SK-N-SH treated with all-trans-retinoic acid at 6 μM for 48 hours (cell line): ENCODE measurements around the gene MACROH2A2.

Experiments
- BACH2 ChIP-seq: fragments of 250-450 bp; sonication (Bioruptor Pico); IDR thresholded peaks from 2 replicates; pipeline ENCODE4 v1.9.0; 2021; ENCODE audit warnings: mild to moderate bottlenecking, borderline replicate concordance
- CSDC2 ChIP-seq: fragments of 250-450 bp; sonication (Bioruptor Pico); IDR thresholded peaks from 2 replicates; pipeline ENCODE4 v1.5.0; 2020; ENCODE audit warnings: mild to moderate bottlenecking, moderate library complexity
- RARB ChIP-seq: fragments of 250-450 bp; sonication (Bioruptor Pico); IDR thresholded peaks from 2 replicates; pipeline ENCODE4 v1.8.0; 2021; ENCODE audit warnings: mild to moderate bottlenecking, moderate library complexity
- SNAI2 ChIP-seq: fragments of 250-450 bp; sonication (Bioruptor Pico); IDR thresholded peaks from 2 replicates; pipeline ENCODE4 v1.5.0; 2020; ENCODE audit warnings: mild to moderate bottlenecking, moderate library complexity
- TCF4 ChIP-seq: fragments of 250-450 bp; sonication (Bioruptor Pico); IDR thresholded peaks from 2 replicates; pipeline ENCODE4 v1.8.0; 2021; ENCODE audit warnings: mild to moderate bottlenecking, moderate library complexity, borderline replicate concordance
- ZFP30 ChIP-seq: fragments of 450-650 bp; formaldehyde crosslinking; IDR thresholded peaks from 2 replicates; pipeline ENCODE4 v1.5.0; 2022; ENCODE audit warnings: mild to moderate bottlenecking, moderate library complexity
- ZNF70 ChIP-seq: fragments of 450-650 bp; formaldehyde crosslinking; IDR thresholded peaks from 2 replicates; pipeline ENCODE4 v1.5.0; 2020; ENCODE audit warnings: mild to moderate bottlenecking, moderate library complexity
- ZNF8 ChIP-seq: fragments of 450-650 bp; formaldehyde crosslinking; IDR thresholded peaks from 2 replicates; pipeline ENCODE4 v1.5.0; 2020; ENCODE audit warnings: mild to moderate bottlenecking, moderate library complexity
- TF ChIP-seq, protein P1 (sequence below): fragments of 250-450 bp; sonication (Bioruptor Pico); IDR thresholded peaks from 2 replicates; pipeline ENCODE4 v1.5.1; 2020; ENCODE audit warnings: low read depth, mild to moderate bottlenecking, moderate library complexity
- TF ChIP-seq, protein P2 (sequence below): fragments of 250-450 bp; sonication (Bioruptor Pico); IDR thresholded peaks from 2 replicates; pipeline ENCODE4 v1.5.1; 2021; ENCODE audit warnings: mild to moderate bottlenecking, moderate library complexity
- TF ChIP-seq, protein P3 (sequence below): fragments of 250-450 bp; sonication (Bioruptor Pico); IDR thresholded peaks from 2 replicates; pipeline ENCODE4 v1.8.0; 2020; ENCODE audit warnings: mild to moderate bottlenecking, moderate library complexity, borderline replicate concordance
- TF ChIP-seq, protein P4 (sequence below): fragments of 250-450 bp; sonication (Bioruptor Pico); IDR thresholded peaks from 2 replicates; pipeline ENCODE4 v1.5.0; 2020; ENCODE audit warnings: mild to moderate bottlenecking, moderate library complexity
- TF ChIP-seq, protein P5 (sequence below): fragments of 250-450 bp; sonication (Bioruptor Pico); IDR thresholded peaks from 2 replicates; pipeline ENCODE4 v1.8.0; 2021; ENCODE audit warnings: low read depth, mild to moderate bottlenecking, moderate library complexity, borderline replicate concordance

DNA sequence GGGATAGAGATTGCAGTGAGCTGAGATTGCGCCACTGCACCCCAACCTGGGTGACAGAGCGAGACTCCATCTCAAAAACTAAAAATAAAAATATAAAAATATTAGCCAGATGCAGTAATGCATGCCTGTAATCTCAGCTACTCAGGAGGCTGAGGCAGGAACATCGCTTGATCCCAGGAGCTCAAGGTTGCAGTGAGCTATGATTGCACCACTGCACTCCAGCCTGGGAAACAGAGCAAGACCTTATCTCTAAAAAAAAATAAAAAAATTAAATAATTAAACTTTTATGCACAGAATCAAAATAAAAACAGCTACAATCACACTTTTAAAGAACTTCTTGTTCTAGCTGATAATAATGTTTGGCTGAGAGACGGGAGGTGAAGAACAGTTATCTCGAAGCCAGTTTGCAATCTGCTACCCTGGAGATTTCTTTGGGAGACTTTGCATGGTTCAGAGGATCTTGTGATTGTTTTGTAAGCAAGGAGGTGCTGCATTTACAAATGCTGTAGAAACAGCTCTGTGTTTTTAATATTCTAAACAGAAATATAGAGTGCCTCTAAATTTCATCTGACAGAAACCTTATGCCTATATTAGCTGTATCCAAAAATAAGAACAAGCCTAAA lies 19.9 kb upstream of the MACROH2A2 start:
- TF ChIP-seq, protein P1, sequence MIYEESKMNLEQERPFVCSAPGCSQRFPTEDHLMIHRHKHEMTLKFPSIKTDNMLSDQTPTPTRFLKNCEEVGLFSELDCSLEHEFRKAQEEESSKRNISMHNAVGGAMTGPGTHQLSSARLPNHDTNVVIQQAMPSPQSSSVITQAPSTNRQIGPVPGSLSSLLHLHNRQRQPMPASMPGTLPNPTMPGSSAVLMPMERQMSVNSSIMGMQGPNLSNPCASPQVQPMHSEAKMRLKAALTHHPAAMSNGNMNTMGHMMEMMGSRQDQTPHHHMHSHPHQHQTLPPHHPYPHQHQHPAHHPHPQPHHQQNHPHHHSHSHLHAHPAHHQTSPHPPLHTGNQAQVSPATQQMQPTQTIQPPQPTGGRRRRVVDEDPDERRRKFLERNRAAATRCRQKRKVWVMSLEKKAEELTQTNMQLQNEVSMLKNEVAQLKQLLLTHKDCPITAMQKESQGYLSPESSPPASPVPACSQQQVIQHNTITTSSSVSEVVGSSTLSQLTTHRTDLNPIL: no peak
- TF ChIP-seq BACH2: no peak
- TF ChIP-seq, protein P2, sequence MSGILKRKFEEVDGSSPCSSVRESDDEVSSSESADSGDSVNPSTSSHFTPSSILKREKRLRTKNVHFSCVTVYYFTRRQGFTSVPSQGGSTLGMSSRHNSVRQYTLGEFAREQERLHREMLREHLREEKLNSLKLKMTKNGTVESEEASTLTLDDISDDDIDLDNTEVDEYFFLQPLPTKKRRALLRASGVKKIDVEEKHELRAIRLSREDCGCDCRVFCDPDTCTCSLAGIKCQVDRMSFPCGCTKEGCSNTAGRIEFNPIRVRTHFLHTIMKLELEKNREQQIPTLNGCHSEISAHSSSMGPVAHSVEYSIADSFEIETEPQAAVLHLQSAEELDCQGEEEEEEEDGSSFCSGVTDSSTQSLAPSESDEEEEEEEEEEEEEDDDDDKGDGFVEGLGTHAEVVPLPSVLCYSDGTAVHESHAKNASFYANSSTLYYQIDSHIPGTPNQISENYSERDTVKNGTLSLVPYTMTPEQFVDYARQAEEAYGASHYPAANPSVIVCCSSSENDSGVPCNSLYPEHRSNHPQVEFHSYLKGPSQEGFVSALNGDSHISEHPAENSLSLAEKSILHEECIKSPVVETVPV (CRISPR knock-in tag): no peak
- no peak for TF ChIP-seq RARB (CRISPR knock-in tag)
- no peak for TF ChIP-seq ZFP30
- TF ChIP-seq, protein P3, sequence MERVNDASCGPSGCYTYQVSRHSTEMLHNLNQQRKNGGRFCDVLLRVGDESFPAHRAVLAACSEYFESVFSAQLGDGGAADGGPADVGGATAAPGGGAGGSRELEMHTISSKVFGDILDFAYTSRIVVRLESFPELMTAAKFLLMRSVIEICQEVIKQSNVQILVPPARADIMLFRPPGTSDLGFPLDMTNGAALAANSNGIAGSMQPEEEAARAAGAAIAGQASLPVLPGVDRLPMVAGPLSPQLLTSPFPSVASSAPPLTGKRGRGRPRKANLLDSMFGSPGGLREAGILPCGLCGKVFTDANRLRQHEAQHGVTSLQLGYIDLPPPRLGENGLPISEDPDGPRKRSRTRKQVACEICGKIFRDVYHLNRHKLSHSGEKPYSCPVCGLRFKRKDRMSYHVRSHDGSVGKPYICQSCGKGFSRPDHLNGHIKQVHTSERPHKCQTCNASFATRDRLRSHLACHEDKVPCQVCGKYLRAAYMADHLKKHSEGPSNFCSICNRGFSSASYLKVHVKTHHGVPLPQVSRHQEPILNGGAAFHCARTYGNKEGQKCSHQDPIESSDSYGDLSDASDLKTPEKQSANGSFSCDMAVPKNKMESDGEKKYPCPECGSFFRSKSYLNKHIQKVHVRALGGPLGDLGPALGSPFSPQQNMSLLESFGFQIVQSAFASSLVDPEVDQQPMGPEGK (CRISPR knock-in tag): no peak
- TF ChIP-seq CSDC2 (CRISPR knock-in tag): no peak
- TF ChIP-seq, protein P4, sequence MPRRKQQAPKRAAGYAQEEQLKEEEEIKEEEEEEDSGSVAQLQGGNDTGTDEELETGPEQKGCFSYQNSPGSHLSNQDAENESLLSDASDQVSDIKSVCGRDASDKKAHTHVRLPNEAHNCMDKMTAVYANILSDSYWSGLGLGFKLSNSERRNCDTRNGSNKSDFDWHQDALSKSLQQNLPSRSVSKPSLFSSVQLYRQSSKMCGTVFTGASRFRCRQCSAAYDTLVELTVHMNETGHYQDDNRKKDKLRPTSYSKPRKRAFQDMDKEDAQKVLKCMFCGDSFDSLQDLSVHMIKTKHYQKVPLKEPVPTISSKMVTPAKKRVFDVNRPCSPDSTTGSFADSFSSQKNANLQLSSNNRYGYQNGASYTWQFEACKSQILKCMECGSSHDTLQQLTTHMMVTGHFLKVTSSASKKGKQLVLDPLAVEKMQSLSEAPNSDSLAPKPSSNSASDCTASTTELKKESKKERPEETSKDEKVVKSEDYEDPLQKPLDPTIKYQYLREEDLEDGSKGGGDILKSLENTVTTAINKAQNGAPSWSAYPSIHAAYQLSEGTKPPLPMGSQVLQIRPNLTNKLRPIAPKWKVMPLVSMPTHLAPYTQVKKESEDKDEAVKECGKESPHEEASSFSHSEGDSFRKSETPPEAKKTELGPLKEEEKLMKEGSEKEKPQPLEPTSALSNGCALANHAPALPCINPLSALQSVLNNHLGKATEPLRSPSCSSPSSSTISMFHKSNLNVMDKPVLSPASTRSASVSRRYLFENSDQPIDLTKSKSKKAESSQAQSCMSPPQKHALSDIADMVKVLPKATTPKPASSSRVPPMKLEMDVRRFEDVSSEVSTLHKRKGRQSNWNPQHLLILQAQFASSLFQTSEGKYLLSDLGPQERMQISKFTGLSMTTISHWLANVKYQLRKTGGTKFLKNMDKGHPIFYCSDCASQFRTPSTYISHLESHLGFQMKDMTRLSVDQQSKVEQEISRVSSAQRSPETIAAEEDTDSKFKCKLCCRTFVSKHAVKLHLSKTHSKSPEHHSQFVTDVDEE (CRISPR knock-in tag): no peak
- no peak for TF ChIP-seq SNAI2 (CRISPR knock-in tag)
- TF ChIP-seq, protein P5, sequence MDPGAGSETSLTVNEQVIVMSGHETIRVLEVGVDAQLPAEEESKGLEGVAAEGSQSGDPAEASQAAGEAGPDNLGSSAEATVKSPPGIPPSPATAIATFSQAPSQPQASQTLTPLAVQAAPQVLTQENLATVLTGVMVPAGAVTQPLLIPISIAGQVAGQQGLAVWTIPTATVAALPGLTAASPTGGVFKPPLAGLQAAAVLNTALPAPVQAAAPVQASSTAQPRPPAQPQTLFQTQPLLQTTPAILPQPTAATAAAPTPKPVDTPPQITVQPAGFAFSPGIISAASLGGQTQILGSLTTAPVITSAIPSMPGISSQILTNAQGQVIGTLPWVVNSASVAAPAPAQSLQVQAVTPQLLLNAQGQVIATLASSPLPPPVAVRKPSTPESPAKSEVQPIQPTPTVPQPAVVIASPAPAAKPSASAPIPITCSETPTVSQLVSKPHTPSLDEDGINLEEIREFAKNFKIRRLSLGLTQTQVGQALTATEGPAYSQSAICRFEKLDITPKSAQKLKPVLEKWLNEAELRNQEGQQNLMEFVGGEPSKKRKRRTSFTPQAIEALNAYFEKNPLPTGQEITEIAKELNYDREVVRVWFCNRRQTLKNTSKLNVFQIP (CRISPR knock-in tag): no peak
- TF ChIP-seq ZNF8: no peak
- TF ChIP-seq TCF4 (CRISPR knock-in tag): no peak
- no peak for TF ChIP-seq ZNF70 (CRISPR knock-in tag)
